T-cell (primary cell): ENCODE data around the gene ENDOG. TPM values are rescaled to one million over a fixed set of nuclear protein-coding genes. Genes with fewer than 3 reads are reported as not detected.

Experiments
- ATAC-seq, 4 experiments: fragments of 200-7000 bp in 3 of 4; fragments of 150-1000 bp in 1 of 4; cut with Tn5 transposase; replicated peaks in 1 of 4; 1 replicate in 3 of 4; 2 replicates in 1 of 4; pipeline ENCODE4 v1.10.0; 2021; ENCODE audit warnings: moderate library complexity in 3 of 4, mild to moderate bottlenecking in 2 of 4, moderate number of reproducible peaks in 1 of 4
- CTCF ChIA-PET, 2 donors: fragments of 300-600 bp; sonication (Branson Sonifier 250); formaldehyde crosslinking; loops; one replicate each; lab custom pipeline; 2022; ENCODE audit warnings: antibody characterized with exemption in 2 of 2; lab: Charles Lee
- POLR2A ChIA-PET, 2 donors: fragments of 300-600 bp; sonication (Branson Sonifier 250); formaldehyde crosslinking; loops; one replicate each; lab custom pipeline; 2022; ENCODE audit warnings: antibody characterized with exemption in 2 of 2; lab: Charles Lee
- DNase-seq, 35 experiments: peaks; one replicate each; pipeline versions ENCODE4 v3.0.0 to v3.0.0-alpha.2; 2013 to 2023
- H3K27ac ChIP-seq: one replicate; pipeline ENCODE4 v1.5.1; 2013; ENCODE audit warnings: low read length
- H3K27me3 ChIP-seq, 2 experiments: replicated peaks in 1 of 2; 1 replicate in 1 of 2; 2 replicates in 1 of 2; pipeline versions ENCODE4 v1.6.1 to v1.7.0; 2013; ENCODE audit warnings: low read length in 1 of 2, mixed read lengths in 1 of 2; ENCODE audit not compliant: control insufficient read depth in 2 of 2, insufficient read depth in 2 of 2; ENCODE audit errors: extremely low read depth in 1 of 2
- H3K36me3 ChIP-seq, 2 donors: 1 replicate in 1 of 2; 2 replicates in 1 of 2; pipeline versions ENCODE4 v1.6.1 to v1.7.0; 2013; ENCODE audit warnings: low read length in 1 of 2; ENCODE audit not compliant: control insufficient read depth in 2 of 2, insufficient read depth in 1 of 2; ENCODE audit errors: extremely low read depth in 1 of 2
- H3K4me1 ChIP-seq, 2 experiments: 1 replicate in 1 of 2; 2 replicates in 1 of 2; pipeline versions ENCODE4 v1.6.1 to v1.7.0; 2013; ENCODE audit warnings: low read length in 2 of 2, mixed read lengths in 1 of 2; ENCODE audit not compliant: insufficient read depth in 2 of 2, control insufficient read depth in 1 of 2; ENCODE audit errors: extremely low read depth in 1 of 2
- H3K4me3 ChIP-seq, 2 donors: 1 replicate in 1 of 2; 2 replicates in 1 of 2; pipeline versions ENCODE4 v1.5.1 to v1.7.0; 2013; ENCODE audit warnings: mild to moderate bottlenecking in 2 of 2, low read length in 1 of 2, moderate library complexity in 1 of 2; ENCODE audit not compliant: control insufficient read depth in 1 of 2; ENCODE audit errors: extremely low read depth in 1 of 2
- H3K9me3 ChIP-seq: 2 replicates; pipeline ENCODE4 v1.7.0; 2013
- H3K27ac Mint-ChIP-seq, 2 donors: one replicate each; pipeline ENCODE4 v1.8.0; 2020 to 2021; ENCODE audit warnings: mild to moderate bottlenecking in 2 of 2, mixed read lengths in 2 of 2
- H3K27me3 Mint-ChIP-seq, 2 donors: one replicate each; pipeline ENCODE4 v1.8.0; 2021 to 2022; ENCODE audit warnings: mixed read lengths in 2 of 2
- H3K36me3 Mint-ChIP-seq: one replicate; pipeline ENCODE4 v1.8.0; 2021; ENCODE audit warnings: mixed read lengths
- H3K4me1 Mint-ChIP-seq, 3 donors: one replicate each; pipeline ENCODE4 v1.8.0; 2020 to 2022; ENCODE audit warnings: mixed read lengths in 3 of 3, mild to moderate bottlenecking in 1 of 3
- H3K4me3 Mint-ChIP-seq, 3 donors: one replicate each; pipeline ENCODE4 v1.8.0; 2020 to 2022; ENCODE audit warnings: mild to moderate bottlenecking in 3 of 3, mixed read lengths in 3 of 3, moderate library complexity in 3 of 3
- H3K9me3 Mint-ChIP-seq, 3 donors: one replicate each; pipeline ENCODE4 v1.8.0; 2020 to 2022; ENCODE audit warnings: mixed read lengths in 3 of 3
- WGBS: methylation state at CpG from one replicate; pipeline ENCODE4 v1.1.5; 2013; ENCODE audit warnings: missing lambda C conversion rate; ENCODE audit not compliant: insufficient coverage; 5-methylcytosine and 5-hydroxymethylcytosine counted together
- total RNA-seq, 35 experiments: library from RNA in 6 of 35; stranded (reverse) in 6 of 35; fragments of 120-200 nt in 1 of 35; gene quantifications; one replicate each; pipeline versions ENCODE4 v1.2.1 to v1.2.4 and lab custom pipeline; 2013 to 2026

Gene ENDOG
- total RNA-seq, 5 donors from 2014 or later (not counting 1 experiment from before 2014, with no cell fraction given): 11.3 to 31.1 (median 25.1) TPM

DNA sequence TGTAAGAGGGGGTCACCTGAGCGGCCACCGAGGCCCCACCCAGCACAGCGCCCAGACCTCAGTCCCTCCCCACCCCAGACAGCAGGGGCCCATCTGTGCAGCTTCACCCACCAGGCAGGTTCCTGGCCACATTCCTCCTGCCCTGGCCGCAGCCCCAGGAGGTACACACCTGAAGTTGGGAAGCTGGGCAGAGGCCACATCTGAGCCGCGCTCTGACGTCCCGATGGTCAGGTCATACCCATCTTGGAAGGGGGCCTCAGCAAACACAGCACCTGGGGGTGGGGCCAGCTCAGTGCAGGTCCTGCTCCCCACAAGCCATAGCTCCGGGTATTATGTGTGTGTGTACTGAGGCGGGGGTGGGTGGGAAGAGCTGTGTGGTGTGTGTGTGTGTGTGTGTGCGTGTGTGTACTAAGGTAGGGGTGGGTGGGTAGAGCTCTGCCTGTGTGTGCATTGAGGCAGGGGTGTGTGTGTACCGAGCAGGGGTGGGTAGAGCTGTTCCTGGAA is 5.7 kb downstream of the ENDOG start:
- H3K27me3 ChIP-seq: no peaks in the 10 kb centered on the region
- POLR2A ChIA-PET: no interaction called here
- DNase-seq (no peak), ATAC-seq (no peak)
- no peak overlapping the region for H3K27ac ChIP-seq
- H3K4me3 ChIP-seq: no peak overlapping the region
- Mint-ChIP-seq H3K4me3 (no peak overlapping the region), H3K9me3 (no peaks in the 10 kb centered on the region), H3K27ac (no peak overlapping the region), H3K36me3 (peaks cover 21% of the 10 kb centered on the region), H3K4me1 (peaks cover 28 to 37% (median 30%) of the 10 kb centered on the region in 3 donors), H3K27me3 (no peaks in the 10 kb centered on the region)
- H3K4me1 ChIP-seq: peaks cover 0 to 29% of the 10 kb centered on the region in 2 experiments
- CTCF ChIA-PET: no interaction called here
- WGBS: 97% methylated on average over 11 of the region's 12 CpGs
- H3K9me3 ChIP-seq: no peaks in the 10 kb centered on the region
- peaks cover 22 to 55% of the 10 kb centered on the region in 2 donors for H3K36me3 ChIP-seq

DNA sequence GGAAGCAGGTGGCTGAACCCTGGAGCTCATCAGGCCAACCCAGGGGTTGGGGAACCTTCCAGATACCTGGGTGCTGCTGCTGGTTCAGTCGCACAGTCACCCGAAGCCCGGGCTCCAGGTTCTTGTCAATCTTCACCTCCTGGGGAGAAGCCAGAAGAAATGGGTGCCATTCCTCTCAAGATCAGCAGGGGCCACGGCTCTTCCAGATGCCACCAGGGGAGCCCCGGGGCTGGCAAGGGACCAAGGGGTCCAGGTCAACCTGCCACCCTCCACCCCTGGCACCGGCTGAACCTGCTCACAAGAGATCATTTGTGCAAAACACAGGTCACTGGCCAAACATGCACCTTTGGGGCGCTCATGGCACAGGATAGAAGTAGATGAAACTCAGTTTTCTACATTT is 6.6 kb downstream of the ENDOG start:
- H3K4me1 Mint-ChIP-seq: peaks cover 24 to 34% (median 28%) of the 10 kb centered on the region in 3 donors
- H3K9me3 ChIP-seq: no peaks in the 10 kb centered on the region
- H3K36me3 ChIP-seq: peaks cover 22 to 55% of the 10 kb centered on the region in 2 donors
- H3K27me3 Mint-ChIP-seq: no peaks in the 10 kb centered on the region
- ATAC-seq: no peak
- peaks cover 0 to 25% of the 10 kb centered on the region in 2 experiments for H3K4me1 ChIP-seq
- CTCF ChIA-PET: no interaction called here
- POLR2A ChIA-PET: interaction anchor here in 1 of 2 donors (0.6 kb wide), 1 partner anchor 98 kb away, joined by 6 read pairs; no protein-coding TSS in a partner anchor
- H3K27ac ChIP-seq: no peak overlapping the region
- DNase-seq: no peak
- H3K4me3 Mint-ChIP-seq: no peak overlapping the region
- WGBS: 94% methylated on average over 6 of the region's 7 CpGs
- H3K27ac Mint-ChIP-seq: no peak overlapping the region
- no peak overlapping the region for H3K4me3 ChIP-seq
- H3K9me3 Mint-ChIP-seq: no peaks in the 10 kb centered on the region
- no peaks in the 10 kb centered on the region for H3K27me3 ChIP-seq
- H3K36me3 Mint-ChIP-seq: peaks cover 23% of the 10 kb centered on the region

DNA sequence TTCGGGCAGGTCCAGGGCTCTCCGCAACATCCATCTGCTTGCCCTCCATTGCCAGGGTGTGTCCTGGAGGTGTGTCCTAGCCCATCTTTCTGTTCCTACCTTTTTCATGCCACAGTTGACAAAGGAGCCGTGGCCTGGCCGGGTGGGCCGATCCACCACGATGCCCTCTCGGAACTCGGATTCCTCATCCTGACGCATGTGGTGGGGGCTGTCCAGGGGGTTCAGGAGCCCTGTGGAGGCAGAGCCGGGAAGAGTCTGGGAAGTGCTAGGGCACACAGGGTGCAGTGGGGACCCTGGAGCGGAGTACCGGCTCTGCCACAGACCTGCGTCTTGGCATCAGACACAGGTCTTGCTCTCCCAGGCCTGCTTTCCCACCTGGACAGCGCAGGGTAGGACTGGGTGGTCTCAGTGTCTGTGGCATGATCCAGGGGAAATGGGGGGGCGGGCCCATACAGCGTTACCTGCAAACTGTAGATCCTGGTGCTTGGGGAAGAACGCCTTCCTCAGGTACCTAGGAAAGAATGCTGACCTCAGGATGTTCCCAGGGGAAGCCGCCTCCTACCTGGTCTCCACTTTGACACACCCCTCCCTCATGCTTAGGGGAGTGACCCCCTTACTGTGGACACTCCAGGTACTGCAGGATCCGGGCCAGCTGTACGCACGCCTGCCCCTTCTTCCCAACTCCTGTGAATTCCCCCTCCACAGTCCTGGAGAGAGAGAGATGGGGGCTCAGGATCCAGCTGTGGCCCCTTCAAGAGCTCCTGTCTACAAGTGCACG is 7.8 kb downstream of the ENDOG start:
- no peaks in the 10 kb centered on the region for H3K9me3 Mint-ChIP-seq
- POLR2A ChIA-PET: no interaction called here
- peaks cover 19 to 55% of the 10 kb centered on the region in 2 donors for H3K36me3 ChIP-seq

DNA sequence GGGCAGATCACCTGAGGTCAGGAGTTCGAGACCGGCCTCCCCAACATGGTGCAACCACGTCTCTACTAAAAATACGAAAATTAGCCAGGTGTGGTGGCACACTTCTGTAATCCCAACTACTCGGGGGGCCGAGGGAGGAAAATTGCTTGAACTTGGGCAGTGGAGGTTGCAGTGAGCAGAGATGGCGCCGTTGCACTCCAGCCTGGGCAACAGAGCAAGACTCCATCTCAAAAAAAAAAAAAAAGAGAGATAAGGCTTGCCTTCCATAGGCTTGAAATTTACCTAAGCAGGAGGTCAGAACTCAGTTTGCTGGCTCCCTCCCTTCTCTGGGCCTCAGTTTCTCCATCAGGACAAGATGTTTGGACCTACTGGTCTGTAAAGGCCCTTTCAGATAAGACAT is 10.0 kb downstream of the ENDOG start:
- Histone ChIP-seq H3K4me3 (peak overlapping the region in 1 of 2 donors; percentile 88), H3K36me3 (peaks cover 15 to 40% of the 10 kb centered on the region in 2 donors), H3K27ac (peak overlapping the region; percentile 18), H3K9me3 (no peaks in the 10 kb centered on the region), H3K27me3 (no peaks in the 10 kb centered on the region), H3K4me1 (peaks cover 0 to 21% of the 10 kb centered on the region in 2 experiments)
- ChIA-PET CTCF (interaction anchor here (1.5 to 1.9 kb wide), 2 partner anchors 10 kb away, joined by 4 to 7 read pairs; partner anchors contain the start of gene ENDOG (in 2 of the 2)), POLR2A (no interaction called here)
- 92% methylated on average over 5 of the region's 8 CpGs for WGBS
- H3K4me3 Mint-ChIP-seq: peak overlapping the region; percentile 88 to 96 (median 90)
- H3K36me3 Mint-ChIP-seq: peaks cover 21% of the 10 kb centered on the region
- no peaks in the 10 kb centered on the region for H3K27me3 Mint-ChIP-seq
- no peak for DNase-seq
- H3K9me3 Mint-ChIP-seq: no peaks in the 10 kb centered on the region
- ATAC-seq: no peak
- peak overlapping the region; percentile 94 for H3K27ac Mint-ChIP-seq
- H3K4me1 Mint-ChIP-seq: peaks cover 18 to 26% (median 19%) of the 10 kb centered on the region in 3 donors

More for the DNA sequence above, 7.8 kb downstream of the ENDOG start:
- CTCF ChIA-PET: no interaction called here
- H3K4me1 ChIP-seq: peaks cover 0 to 21% of the 10 kb centered on the region in 2 experiments
- DNase-seq (no peak), ATAC-seq (no peak)
- Mint-ChIP-seq H3K36me3 (peaks cover 23% of the 10 kb centered on the region), H3K27me3 (no peaks in the 10 kb centered on the region), H3K4me1 (peaks cover 21 to 28% (median 23%) of the 10 kb centered on the region in 3 donors), H3K4me3 (no peak overlapping the region), H3K27ac (no peak overlapping the region)
- no peak overlapping the region for H3K4me3 ChIP-seq
- no peaks in the 10 kb centered on the region for H3K9me3 ChIP-seq
- H3K27ac ChIP-seq: no peak overlapping the region
- no peaks in the 10 kb centered on the region for H3K27me3 ChIP-seq
- WGBS: 98% methylated on average over 13 of the region's 22 CpGs

DNA sequence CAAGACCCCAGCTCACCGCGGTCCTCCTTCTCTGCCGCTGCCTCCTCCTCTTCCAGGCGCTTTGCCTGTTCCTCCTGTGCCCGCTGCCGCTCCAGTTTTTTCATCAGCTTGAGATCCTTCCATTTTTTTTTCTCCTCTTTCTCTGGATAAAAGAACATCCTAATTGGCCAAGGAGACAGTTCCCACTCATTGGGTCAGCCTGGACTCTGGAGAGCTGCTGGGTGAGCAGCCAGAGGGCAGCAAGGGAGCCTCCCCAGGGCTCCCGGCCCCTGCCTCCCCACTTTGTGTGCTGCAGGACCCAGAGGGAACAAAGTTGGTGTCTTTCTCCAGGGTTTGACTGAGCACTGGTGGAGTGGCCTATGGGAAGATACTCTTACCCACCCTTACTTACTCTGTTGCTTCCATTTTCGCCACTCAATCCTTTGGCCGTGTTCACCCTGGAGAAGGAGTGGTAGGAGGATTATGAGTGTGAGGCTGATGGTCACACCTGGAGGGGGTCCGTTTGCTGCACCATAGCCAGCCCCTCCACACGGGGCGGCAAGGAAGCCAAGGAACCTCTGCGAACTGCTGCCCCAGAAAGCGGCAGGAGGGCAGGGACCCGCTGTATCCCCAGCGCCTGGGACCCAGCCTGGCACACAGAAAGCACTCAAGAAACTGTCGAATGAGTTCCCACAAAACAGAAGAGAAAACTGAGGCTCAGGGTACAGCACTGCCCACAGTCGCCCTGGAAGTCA is 10.6 kb downstream of the ENDOG start:
- Mint-ChIP-seq H3K36me3 (peaks cover 26% of the 10 kb centered on the region), H3K27me3 (no peaks in the 10 kb centered on the region), H3K4me1 (peaks cover 18 to 26% (median 19%) of the 10 kb centered on the region in 3 donors), H3K4me3 (peak overlapping the region; percentile 88 to 96 (median 90)), H3K27ac (peak overlapping the region; percentile 94), H3K9me3 (no peaks in the 10 kb centered on the region)
- H3K4me1 ChIP-seq: peaks cover 0 to 21% of the 10 kb centered on the region in 2 experiments
- ChIA-PET CTCF (interaction anchor here in 1 of 2 donors (0.5 to 1.9 kb wide), 3 partner anchors 11 to 180 kb away, joined by 3 to 7 read pairs (median 3); partner anchors contain the start of gene ENDOG), POLR2A (interaction anchor here in 1 of 2 donors (1.0 kb wide), 1 partner anchor 69 kb away, joined by 3 read pairs; no protein-coding TSS in a partner anchor)
- H3K4me3 ChIP-seq: peak overlapping the region; percentile 78 to 88
- no peaks in the 10 kb centered on the region for H3K9me3 ChIP-seq
- 38% methylated on average over 15 of the region's 18 CpGs for WGBS
- peak overlapping the region; percentile 54 for H3K27ac ChIP-seq
- peaks cover 13 to 36% of the 10 kb centered on the region in 2 donors for H3K36me3 ChIP-seq
- ATAC-seq (no peak), DNase-seq (no peak)
- H3K27me3 ChIP-seq: no peaks in the 10 kb centered on the region
